NCI-H460 (cell line): ENCODE data around the gene GRM7. TPM values are rescaled to one million over a fixed set of nuclear protein-coding genes. Genes with fewer than 3 reads are reported as not detected.

Experiments used
- DNase-seq: peaks from one replicate; pipeline ENCODE4 v3.0.0-alpha.2; 2016; ENCODE audit warnings: low read depth; ENCODE audit errors: extremely low read depth
- total RNA-seq: library from RNA; depleted of rRNA; stranded (reverse); fragments of >200 nt; shearing (Covaris generic); gene quantifications from 2 replicates; pipeline ENCODE4 v1.2.3, GENCODE V29; 2014

Gene GRM7
- total RNA-seq, 1 experiment from 2014 or later: not detected

DNA sequence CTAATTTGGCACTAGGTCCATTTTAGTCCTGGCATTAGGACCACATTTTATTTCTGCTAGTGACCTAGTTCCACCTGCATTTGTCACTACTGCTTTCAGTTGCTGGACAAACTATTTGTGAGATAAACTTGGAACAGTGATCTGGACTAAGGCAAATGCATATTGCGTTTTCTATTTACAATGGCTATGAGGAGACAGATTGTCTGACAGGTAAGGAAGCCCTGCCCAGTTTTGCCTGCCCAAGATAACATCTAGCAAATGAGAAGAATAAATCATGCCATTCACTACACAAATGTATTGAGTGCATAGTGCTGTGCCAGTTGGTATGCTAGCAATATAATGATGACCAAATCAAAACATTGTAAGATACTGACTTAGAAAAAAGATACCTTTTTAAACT is 245.7 kb downstream of the GRM7 start:
- DNase-seq: no peak

DNA sequence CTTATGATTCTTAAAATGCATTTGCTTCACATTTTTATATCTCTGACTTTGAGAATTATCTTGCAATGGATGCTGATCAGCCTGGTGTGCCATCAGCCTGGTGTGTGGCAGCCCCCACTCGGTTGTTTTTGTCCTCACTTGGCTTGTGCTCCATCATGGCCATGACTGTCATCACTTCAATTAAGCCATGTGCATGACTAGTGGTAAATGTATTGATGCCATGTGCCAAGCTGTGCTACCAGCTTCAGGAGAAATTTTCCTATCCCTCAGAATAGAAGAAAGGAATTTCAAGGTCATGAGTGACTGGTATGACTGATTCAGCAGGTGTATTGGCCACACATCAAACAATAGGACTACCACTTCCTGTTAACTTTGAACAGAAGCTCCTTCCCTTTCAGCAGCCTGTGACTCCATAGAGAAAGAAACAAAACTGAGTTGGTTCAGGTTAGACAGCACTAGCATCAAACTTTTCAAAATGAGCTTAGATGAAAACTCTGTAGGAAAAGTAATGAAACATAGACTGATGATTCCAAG is 251.7 kb downstream of the GRM7 start:
- no peak for DNase-seq

DNA sequence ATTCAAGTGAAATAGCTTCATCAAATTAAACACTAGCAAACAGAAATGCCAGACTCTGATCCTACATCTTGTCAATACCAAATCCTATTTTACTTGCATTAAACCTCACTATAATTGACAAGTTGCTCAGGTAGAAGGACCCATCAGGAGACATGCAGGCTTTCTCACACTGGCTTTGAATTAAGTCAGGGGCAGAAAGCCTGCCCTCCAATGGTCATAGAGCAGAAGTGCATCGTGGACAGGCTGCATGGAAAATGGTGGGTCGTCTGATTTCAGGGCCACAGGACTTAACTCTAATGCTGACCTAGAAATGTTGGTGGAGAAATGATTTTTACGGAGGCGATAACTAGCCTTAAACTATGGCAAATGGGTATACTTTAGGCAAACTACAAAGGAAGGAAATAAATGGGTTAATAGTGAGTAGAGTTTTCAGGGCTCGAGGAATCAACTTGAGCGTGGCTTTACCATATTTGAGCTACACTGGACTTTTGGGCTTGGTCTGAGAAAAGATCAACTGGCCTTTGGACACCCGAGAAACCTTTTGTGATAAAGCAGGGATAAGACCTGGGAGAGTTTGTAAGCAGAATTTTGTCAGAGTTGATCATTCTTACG is 283.9 kb downstream of the GRM7 start:
- DNase-seq: peak; percentile 2

DNA sequence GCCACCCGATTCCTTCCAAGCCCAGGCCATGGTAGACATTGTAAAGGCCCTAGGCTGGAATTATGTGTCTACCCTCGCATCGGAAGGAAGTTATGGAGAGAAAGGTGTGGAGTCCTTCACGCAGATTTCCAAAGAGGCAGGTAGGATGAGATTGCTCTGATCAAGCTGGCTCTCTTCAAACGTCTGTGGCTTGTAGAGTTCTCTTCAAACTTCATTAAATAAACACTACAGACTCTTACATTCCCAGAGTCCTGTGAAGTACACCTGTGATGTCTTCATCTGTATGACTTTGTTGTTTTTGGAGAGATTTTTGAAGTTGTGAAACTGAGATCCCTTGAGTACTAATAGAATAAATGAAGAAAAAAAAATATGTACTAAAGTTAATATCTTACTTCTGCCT is 285.6 kb downstream of the GRM7 start:
- no peak for DNase-seq

DNA sequence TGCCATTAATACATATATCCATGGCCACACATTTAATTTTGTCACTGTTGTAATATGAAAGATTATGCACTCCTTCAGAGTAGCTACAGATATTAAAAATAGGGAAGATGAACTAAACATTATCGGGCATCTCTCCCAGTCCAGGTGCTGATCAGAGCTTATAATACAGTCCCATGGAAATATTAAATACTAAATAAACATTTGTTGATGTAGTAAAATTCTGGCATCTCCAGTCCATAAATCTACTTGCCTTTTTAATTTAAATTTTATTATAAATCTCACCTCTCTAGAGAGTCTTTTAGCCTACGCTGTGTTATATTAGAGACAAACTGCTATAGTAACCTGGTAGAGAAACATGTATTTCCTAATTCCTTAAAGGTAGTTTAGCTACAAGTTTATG is 297.6 kb downstream of the GRM7 start:
- no peak for DNase-seq

DNA sequence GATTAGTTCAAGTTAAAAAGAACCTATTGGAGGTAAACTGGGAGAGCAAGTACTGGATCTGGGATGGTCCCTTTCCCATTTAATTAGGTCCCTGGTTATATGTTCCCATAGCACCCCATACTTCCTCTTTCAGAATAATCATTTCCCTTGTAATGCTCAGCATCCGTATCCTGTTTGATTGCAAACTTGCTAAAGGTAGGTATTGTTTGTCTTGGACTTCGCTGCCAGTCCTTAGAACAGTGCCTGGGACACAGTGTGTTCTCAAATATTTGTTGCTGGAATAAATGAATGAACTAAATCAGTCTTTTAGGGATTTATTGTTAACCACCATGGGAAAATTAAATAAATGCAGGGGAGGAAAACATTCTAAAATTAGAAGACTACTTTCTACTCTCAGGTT is 299.8 kb downstream of the GRM7 start:
- DNase-seq: no peak

DNA sequence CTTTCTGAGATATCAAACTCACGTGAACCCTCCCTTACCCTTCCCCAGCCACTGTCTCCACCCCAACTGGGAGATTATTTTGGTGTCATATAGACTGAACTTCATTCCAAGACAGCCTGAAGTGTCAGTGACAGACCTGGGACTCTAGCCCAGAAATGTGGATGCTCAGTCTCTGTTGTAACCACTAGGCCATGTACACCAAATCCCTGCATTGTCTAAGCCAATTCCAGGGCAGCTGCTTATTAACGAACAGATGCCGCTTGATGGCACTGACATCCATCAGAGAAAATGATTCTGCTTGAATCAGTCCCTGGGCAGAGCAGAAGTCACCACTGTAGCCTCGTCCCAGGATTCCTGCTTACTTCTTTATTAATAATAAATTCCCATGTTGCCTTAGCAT is 305.5 kb downstream of the GRM7 start:
- DNase-seq: no peak

DNA sequence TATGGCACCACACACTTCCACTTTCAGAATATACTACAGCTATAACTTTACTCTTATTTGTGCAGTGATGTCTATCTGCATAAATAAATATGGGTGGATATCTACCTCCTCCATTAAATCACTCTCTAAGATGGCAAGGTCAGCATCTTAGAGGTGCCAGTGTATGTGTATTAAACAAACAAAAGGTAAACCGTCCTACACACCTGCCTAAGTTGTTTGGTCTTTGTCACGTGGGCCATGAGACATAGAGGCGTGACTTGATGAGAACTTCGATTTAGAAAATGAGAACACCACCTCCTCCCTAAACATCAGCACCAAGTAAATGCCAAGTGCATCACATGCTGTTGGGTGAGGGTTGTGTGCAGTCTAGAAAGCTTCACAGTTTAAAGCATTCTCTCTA is 310.6 kb downstream of the GRM7 start:
- no peak for DNase-seq

DNA sequence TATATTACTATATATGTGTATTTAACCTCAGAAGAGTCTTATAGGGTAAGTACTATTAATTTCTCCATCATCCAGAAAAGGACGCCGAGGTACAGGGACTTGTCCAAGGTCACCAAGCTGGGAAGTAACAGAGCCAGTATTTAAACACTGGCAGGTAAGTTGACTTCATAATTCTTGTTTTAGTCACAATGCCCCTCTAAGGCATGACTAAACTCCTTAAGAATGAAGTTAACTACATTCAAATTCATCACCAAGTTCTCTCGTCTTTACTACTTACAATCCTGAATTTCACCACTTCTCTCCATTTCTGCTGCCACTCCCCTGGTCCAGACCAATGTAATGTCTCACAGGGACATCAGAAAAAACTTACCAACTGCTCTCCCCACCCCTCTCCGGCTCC is 312.1 kb downstream of the GRM7 start:
- no peak for DNase-seq

DNA sequence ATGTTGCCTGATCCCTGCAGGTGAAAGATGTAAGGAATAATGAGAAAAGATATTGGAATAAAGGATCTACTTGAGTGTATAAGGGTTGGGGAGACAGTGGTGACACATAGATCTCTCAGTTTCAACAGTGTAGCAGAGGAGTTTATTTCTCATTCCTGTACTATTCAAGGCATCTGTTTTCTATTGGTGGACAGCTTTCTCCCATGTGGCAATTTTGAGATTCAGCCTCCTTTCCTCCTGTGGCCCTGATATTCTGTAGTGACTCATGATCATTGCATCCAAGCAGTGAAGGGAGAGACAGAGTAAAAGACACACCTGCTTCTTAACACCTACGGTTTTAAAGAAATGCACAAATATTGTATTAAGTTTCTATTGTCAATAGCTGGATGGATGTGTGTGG is 327.6 kb downstream of the GRM7 start:
- no peak for DNase-seq

DNA sequence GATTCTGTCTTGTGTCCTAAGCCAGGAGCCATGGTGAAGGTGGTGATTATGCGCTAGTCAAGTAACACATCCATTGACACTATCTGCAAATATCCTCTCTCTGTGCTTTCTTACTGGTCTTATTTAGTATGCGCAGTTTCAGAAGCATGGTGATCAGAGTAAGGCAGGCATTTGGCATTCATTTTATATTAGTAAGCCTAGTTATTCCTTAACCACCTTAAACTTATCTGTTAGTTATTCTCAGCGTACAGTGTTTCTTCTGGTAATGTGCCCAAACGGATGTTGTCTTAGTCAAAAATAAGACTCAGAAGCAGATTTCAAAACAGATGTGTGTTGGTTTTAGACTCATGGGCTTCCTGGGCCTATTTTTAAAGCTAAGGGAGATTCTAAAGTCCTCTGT is 329.2 kb downstream of the GRM7 start:
- no peak for DNase-seq

DNA sequence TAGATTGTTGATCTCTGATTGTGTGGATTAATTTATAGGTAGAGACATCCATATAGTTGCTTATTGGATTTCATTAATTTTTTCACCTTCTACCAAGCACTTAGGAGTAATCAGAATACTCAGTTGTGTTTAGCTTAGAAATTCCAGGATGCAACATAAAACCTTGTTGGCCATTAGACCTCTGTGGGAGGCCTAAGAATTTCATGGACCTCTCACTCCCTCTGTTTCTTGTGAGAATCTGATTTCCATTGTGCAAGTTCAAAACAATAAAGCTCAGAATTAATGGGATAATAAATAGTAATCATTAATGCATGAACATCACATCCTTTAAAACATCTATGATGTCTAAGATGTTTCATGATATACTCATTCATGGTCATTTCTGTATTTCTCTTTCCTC is 332.4 kb downstream of the GRM7 start:
- no peak for DNase-seq

DNA sequence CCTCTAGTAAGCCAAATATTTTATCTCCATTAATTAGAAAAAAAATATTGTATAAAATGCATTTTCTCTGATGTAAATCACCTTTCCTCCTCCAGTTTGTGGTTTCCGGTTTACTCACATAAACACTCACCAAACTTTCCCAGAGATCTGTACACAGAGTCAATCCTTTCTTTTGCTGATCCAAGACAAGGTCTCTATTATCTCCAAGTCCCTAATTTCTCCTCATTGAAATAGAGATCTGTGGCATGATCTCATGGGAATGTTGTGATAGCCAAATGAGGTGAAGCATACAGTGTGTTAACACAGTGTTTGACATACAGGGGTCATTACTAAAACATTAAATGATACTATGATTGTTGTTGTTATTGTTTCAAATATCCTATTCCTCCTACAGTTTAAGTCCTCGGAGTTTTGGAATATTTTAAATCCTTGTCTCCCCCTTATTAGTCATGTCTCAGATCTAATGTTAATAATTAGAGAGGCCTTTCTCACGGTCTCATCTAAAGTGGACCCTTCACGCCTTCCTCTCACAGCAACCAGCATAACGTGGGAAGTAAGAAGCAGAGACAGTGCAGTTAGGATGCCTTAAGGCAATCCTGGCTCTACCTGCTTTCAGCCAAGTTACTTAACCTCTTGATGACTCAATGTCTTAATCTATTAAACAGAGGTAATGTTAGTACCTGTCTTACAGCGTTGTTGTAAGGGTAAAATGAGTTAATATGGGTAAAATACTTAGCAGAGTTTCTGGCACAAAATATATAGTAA is 333.3 kb downstream of the GRM7 start:
- DNase-seq: no peak

DNA sequence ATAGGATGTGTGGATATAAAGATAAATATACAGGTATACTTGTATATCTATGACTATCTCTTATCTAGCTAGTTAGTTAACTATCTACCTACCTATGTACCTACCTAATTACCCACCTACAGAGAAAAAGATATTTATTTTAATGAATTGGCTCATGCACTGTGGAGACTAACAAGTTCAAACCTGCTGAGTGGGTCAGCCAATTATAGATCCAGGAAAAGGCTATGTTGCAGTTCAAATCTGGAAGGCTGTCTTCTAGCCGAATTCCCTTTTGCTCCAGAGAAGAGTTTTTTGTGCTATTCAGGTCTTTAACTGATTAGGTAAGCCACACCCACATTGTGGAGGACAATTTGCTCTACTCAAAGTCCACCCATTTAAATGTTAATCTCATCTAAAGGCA is 335.0 kb downstream of the GRM7 start:
- DNase-seq: no peak

DNA sequence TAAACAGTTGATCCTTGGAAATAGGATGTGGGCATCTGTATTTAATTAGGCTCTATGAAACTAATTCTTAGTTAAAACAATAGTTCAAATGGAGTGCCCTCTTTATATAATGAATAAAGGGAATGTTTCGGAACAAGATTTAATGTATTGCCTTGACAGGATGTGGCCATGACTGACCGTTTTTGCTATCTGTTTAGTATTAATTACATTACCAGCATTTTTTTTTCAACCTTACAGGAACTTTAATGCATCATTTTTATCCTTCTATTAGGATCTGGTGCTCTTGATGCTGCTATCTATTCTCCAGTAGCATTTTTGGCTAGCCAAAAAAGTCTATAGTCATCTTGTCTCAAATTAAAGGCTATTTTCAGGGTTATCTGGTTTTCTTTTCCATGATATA is 340.9 kb downstream of the GRM7 start:
- no peak for DNase-seq

DNA sequence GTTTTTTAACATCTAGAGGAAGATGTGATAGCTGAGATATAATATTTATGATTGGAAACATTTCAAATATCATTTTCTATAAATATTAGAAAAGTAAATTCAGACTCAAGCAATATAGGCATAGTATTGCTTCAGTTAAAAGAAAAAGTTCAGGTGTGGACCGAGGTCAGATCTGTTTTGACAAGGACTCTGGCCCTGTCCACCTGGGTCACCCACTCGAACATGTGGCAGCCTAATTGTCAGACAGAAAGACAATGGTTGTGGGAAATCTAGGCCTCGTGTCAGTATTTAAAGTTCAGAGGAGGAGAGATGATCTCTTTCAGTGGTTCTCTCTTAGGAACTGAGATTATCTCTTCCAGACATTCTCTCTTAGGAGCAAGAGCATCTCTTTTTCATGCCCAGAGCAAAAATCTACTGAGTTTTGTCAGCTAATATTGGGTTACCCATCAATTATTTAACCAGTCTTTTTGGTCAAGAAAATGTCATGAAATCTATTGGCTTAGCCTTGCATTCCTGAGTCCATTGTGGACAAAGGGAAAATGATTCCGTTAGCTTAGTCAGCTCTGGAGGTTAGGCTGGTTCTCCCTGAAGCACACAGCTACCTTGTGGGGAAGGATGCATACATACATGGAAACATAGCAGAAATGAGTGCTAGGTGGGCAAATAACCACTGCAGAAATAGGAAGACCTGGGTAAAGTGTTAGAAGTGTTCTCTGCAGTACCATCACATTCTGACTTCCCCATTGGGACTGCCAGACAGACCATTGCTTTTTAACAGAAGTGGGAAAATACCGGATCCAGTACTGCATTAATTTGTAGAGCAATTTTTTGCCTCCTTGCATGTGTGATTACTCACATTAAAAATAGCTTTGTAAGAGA is 343.3 kb downstream of the GRM7 start:
- no peak for DNase-seq

DNA sequence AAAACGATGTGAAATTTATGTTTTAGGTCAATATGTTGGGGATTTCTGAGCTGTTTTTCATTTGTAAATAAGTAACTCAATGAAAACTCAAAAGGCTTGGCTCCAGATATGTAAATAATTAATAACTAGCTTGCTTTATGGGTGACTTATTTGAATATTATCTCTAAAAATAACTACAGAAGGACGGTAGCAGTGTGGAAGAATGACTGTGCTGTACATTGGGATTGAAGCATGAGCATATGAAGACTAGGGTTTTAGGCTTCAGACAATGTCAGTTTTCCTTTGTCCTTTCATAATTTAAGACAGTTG is 343.9 kb downstream of the GRM7 start:
- no peak for DNase-seq

DNA sequence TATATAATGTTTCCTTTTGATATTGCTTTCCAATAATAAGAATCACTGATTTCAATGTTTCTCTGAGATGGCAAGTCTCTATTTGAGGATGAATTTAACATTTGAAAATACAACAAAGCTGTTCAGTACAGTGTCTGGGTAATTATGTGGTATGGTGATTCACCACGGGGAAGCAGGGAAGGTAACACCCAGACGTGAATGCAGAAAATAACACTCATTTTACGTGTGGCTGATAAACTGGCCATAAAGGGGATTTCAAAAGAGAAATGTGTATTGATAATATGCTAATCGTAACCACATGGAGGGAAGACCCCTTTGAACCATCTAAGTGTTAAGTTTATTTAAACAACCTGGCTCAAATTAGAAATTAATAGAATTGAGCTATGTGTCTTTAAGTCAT is 344.6 kb downstream of the GRM7 start:
- no peak for DNase-seq

DNA sequence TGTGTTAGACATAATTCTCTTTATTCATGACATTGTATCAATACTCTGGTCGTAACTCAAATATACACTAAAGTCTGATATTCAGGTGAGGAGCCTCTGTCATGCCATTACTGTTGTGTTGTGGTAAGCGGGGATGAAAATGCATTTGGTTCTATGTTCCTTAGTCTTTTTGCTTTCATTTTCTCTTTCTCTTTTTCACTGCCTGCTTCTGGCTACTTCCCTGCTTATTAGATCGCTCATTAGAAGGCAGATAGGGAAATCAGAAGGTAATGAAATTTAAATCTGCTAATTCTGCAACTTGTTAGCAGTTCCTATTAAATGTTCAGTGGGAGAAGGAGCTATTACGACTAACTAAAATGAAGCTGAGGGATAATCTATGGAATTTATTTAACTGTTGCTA is 345.0 kb downstream of the GRM7 start:
- no peak for DNase-seq

DNA sequence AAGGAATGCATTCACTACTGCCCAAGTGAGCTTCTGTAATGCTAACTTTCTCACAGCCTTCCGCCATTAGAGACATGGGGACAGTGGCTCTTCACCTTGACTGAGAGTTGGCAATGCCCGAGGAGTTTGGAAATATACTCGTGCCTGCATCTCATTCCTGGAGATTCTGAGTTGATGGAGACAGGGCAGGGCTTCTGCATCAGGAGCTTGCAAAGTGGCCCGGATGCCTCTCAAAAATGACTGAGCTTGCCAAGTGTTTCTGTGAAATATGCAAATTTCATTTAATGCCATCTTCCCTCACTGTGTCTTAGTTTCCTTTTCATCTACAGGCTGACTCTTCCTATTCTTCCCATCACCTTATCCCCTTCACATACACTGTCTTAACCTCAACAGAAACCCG is 346.2 kb downstream of the GRM7 start:
- DNase-seq: no peak

DNA sequence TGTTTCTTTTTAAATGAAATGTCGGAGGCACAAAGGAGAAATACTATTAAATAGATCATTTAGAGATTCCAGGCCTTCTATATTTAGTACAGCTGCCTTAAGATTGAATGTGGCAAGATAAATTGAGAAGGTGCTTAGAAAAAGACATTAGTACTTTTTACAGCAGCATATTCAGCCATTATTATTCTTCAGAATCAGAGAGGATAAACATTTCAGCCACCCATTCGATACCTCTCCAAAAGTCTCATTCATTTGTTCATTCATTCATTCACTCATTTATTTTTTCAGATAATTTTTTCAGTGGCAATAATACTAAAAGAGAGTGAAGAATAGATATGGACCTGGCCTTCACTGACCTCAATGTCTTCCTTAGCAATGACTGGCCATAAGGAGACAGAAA is 347.0 kb downstream of the GRM7 start:
- DNase-seq: no peak

DNA sequence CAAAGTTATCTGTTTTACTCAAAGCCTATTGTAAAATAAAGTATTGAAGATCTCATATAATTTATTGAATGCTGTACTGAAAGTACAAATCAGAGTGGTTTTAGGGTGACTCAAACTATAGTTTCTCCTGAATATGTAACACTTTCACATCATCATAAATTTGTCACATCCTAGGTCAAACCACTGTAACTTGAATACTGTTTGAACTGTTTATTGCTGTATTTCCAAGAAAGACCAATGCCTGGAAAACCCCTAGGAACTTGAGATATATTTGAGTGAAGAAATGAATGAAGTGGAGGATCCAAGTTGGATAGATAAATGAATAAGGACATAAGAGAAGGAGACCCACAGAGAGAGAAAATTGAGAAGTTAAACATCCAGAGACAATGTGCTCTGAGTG is 348.2 kb downstream of the GRM7 start:
- no peak for DNase-seq
